SK-N-SH (cell line): Measurements from ENCODE around the gene PALLD.

Source experiments
- EZH2phosphoT487 ChIP-seq: fragments of 200-600 bp; sonication (generic); IDR thresholded peaks from 2 replicates; pipeline ENCODE4 v1.6.1; 2017; ENCODE audit warnings: low read depth, mixed run types, mild to moderate bottlenecking, antibody characterized with exemption, moderate library complexity, borderline replicate concordance
- FOSL2 ChIP-seq: IDR thresholded peaks from 2 replicates; pipeline ENCODE4 v1.4.0; 2012; ENCODE audit warnings: low read depth, mild to moderate bottlenecking, moderate library complexity, borderline replicate concordance
- FOXM1 ChIP-seq: IDR thresholded peaks from 2 replicates; pipeline ENCODE4 v1.4.0; 2012; ENCODE audit warnings: low read depth, mild to moderate bottlenecking
- MAX ChIP-seq: IDR thresholded peaks from 2 replicates; pipeline ENCODE4 v1.4.0; 2012; ENCODE audit warnings: low read depth
- POLR2AphosphoS5 ChIP-seq: IDR thresholded peaks from 2 replicates; pipeline ENCODE4 v1.6.1; 2012; ENCODE audit warnings: low read depth, low read length
- TAF1 ChIP-seq: IDR thresholded peaks from 2 replicates; pipeline ENCODE4 v1.6.1; 2012; ENCODE audit warnings: low read depth, mild to moderate bottlenecking, low read length, moderate library complexity, borderline replicate concordance
- TF ChIP-seq, protein P1 (sequence below): fragments of 200-600 bp; sonication (generic); IDR thresholded peaks from 2 replicates; pipeline ENCODE4 v1.6.1; 2017; ENCODE audit warnings: antibody characterized with exemption, mild to moderate bottlenecking, moderate library complexity
- TF ChIP-seq, protein P2 (sequence below): IDR thresholded peaks from 2 replicates; pipeline ENCODE4 v1.6.1; 2012; ENCODE audit warnings: mild to moderate bottlenecking, low read depth, low read length, moderate library complexity

GRCh38 chr4:168736860-168737805 lies 240.3 kb downstream of the PALLD start:
- TF ChIP-seq, protein P1, sequence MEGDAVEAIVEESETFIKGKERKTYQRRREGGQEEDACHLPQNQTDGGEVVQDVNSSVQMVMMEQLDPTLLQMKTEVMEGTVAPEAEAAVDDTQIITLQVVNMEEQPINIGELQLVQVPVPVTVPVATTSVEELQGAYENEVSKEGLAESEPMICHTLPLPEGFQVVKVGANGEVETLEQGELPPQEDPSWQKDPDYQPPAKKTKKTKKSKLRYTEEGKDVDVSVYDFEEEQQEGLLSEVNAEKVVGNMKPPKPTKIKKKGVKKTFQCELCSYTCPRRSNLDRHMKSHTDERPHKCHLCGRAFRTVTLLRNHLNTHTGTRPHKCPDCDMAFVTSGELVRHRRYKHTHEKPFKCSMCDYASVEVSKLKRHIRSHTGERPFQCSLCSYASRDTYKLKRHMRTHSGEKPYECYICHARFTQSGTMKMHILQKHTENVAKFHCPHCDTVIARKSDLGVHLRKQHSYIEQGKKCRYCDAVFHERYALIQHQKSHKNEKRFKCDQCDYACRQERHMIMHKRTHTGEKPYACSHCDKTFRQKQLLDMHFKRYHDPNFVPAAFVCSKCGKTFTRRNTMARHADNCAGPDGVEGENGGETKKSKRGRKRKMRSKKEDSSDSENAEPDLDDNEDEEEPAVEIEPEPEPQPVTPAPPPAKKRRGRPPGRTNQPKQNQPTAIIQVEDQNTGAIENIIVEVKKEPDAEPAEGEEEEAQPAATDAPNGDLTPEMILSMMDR = no peak
- TF ChIP-seq POLR2AphosphoS5 (no peak), FOSL2 (no peak), MAX (no peak), TAF1 (no peak), EZH2phosphoT487 (no peak), FOXM1 (no peak)
- TF ChIP-seq, protein P2, sequence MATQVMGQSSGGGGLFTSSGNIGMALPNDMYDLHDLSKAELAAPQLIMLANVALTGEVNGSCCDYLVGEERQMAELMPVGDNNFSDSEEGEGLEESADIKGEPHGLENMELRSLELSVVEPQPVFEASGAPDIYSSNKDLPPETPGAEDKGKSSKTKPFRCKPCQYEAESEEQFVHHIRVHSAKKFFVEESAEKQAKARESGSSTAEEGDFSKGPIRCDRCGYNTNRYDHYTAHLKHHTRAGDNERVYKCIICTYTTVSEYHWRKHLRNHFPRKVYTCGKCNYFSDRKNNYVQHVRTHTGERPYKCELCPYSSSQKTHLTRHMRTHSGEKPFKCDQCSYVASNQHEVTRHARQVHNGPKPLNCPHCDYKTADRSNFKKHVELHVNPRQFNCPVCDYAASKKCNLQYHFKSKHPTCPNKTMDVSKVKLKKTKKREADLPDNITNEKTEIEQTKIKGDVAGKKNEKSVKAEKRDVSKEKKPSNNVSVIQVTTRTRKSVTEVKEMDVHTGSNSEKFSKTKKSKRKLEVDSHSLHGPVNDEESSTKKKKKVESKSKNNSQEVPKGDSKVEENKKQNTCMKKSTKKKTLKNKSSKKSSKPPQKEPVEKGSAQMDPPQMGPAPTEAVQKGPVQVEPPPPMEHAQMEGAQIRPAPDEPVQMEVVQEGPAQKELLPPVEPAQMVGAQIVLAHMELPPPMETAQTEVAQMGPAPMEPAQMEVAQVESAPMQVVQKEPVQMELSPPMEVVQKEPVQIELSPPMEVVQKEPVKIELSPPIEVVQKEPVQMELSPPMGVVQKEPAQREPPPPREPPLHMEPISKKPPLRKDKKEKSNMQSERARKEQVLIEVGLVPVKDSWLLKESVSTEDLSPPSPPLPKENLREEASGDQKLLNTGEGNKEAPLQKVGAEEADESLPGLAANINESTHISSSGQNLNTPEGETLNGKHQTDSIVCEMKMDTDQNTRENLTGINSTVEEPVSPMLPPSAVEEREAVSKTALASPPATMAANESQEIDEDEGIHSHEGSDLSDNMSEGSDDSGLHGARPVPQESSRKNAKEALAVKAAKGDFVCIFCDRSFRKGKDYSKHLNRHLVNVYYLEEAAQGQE = no peak
